WTC11 (cell line): ENCODE data around the gene EXOC6.

ENCODE experiments used
- AFF4 ChIP-seq: sonication (generic); formaldehyde crosslinking; IDR thresholded peaks from 2 replicates; pipeline ENCODE4 v1.8.1; 2023; ENCODE audit warnings: mild to moderate bottlenecking, missing genetic modification reagents, borderline replicate concordance
- CTCF ChIP-seq: fragments of 200-600 bp; IDR thresholded peaks from 2 replicates; pipeline ENCODE4 v1.8.0; 2022; ENCODE audit warnings: antibody characterized with exemption
- ETV6 ChIP-seq: sonication (generic); formaldehyde crosslinking; IDR thresholded peaks from 2 replicates; pipeline ENCODE4 v1.8.1; 2022; ENCODE audit warnings: mild to moderate bottlenecking, missing genetic modification reagents
- FOXP4 ChIP-seq: sonication (generic); formaldehyde crosslinking; IDR thresholded peaks from 2 replicates; pipeline ENCODE4 v1.8.0; 2022; ENCODE audit warnings: mild to moderate bottlenecking, missing genetic modification reagents
- JUN ChIP-seq: sonication (generic); formaldehyde crosslinking; IDR thresholded peaks from 2 replicates; pipeline ENCODE4 v1.8.0; 2023; ENCODE audit warnings: mild to moderate bottlenecking, missing genetic modification reagents
- TP53 ChIP-seq: sonication (generic); formaldehyde crosslinking; IDR thresholded peaks from 2 replicates; pipeline ENCODE4 v1.8.1; 2023; ENCODE audit warnings: mild to moderate bottlenecking, missing genetic modification reagents

GRCh38 chr10:92832998-92833650 is 15.2 kb upstream of the EXOC6 start:
- TF ChIP-seq CTCF (no peak), TP53 (CRISPR knock-in tag) (no peak), AFF4 (CRISPR knock-in tag) (no peak), FOXP4 (no peak), ETV6 (CRISPR knock-in tag) (no peak), JUN (CRISPR knock-in tag) (no peak)
